OCI-LY7 (cell line): Measurements from ENCODE around the gene JUN.

Experiments used
- CTCF ChIP-seq: fragments of 200-600 bp; sonication (generic); conservative IDR thresholded peaks from 2 replicates; pipeline ENCODE4 v1.5.1; 2014; ENCODE audit warnings: mild to moderate bottlenecking, antibody characterized with exemption, low read length, moderate library complexity, mixed read lengths
- EZH2phosphoT487 ChIP-seq: fragments of 200-600 bp; sonication (generic); IDR thresholded peaks from 2 replicates; pipeline ENCODE4 v1.6.1; 2018; ENCODE audit warnings: low read depth, borderline replicate concordance, mild to moderate bottlenecking, mixed run types, antibody characterized with exemption, low read length, moderate library complexity, mixed read lengths

DNA sequence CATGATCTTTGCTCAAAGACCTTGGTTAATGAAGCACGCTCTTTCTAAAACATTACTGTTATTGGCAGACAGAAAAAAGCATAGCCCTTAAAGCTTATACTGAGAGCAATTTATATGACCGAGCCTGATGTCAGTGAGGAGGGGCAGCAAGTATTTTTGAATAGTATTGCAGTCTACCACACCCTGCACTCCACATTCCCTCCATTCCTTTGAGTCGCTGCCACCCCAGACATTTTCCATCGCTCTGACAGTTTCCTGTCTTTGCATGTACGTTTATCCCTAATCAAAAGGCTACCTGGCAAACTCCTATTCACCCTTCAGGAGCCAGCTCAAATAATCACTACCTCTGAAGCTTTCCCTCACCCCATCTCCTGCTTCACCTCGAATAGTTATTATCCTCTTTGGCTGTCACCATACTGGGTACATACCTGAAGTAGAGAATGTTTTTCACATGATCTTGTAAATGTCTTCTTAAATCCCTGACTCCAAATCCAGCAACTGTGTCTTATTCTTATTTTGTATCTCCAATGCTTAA is 5.5 kb upstream of the JUN start:
- no peak for TF ChIP-seq CTCF
- TF ChIP-seq EZH2phosphoT487: no peak
